HG02973 (cell line): ENCODE measurements around the gene MEPCE.
"Not testable (repeated sequence)": the region's sequence is repeated elsewhere in the genome, so short reads cannot be mapped to it uniquely, and the experiment has no call there.

Source experiments
- ATAC-seq: cut with Tn5 transposase; IDR thresholded peaks from one replicate; pipeline ENCODE4 v1.9.1; 2021; ENCODE audit warnings: moderate library complexity; ENCODE audit not compliant: unreplicated experiment

MEPCE gene

GRCh38 chr7:100429637-100430492 lies at the start of gene MEPCE:
Gene MEPCE, plus strand, starts transcription at chr7:100429831. Its CDS starts 188 bp downstream, at chr7:100430019.
- peak; percentile 29 for ATAC-seq

DNA sequence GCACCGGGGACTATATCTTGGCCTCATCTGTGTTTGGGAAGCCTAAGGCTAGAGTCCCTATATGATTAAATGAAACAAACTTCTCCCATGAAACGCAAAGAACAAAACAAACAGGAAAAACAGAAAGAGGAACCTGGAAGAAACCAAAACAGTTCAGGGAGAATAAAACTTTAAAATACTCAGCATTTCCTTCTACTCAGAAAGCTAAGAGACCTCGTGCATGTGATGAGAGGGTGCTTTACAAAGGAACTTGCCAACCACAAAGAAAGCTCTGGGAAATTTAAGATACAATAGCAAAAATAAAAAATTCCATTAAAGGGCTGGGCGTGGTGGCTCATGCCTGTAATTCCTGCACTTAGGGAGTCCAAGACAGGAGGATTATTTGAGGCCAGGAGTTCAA lies 49.4 kb upstream of the MEPCE start:
- ATAC-seq = no peak

GRCh38 chr7:100381531-100382233 lies 47.9 kb upstream of the MEPCE start:
- not testable (repeated sequence) for ATAC-seq

- not testable (repeated sequence) for ATAC-seq
Measured at GRCh38 chr7:100382234-100382853, 47.3 kb upstream of the MEPCE start.

- no peak for ATAC-seq
Measured at GRCh38 chr7:100384628-100385294, 44.9 kb upstream of the MEPCE start.

- ATAC-seq = no peak
Measured at GRCh38 chr7:100386940-100387339, 42.7 kb upstream of the MEPCE start.

GRCh38 chr7:100387695-100388094 lies 41.9 kb upstream of the MEPCE start:
- no peak for ATAC-seq

DNA sequence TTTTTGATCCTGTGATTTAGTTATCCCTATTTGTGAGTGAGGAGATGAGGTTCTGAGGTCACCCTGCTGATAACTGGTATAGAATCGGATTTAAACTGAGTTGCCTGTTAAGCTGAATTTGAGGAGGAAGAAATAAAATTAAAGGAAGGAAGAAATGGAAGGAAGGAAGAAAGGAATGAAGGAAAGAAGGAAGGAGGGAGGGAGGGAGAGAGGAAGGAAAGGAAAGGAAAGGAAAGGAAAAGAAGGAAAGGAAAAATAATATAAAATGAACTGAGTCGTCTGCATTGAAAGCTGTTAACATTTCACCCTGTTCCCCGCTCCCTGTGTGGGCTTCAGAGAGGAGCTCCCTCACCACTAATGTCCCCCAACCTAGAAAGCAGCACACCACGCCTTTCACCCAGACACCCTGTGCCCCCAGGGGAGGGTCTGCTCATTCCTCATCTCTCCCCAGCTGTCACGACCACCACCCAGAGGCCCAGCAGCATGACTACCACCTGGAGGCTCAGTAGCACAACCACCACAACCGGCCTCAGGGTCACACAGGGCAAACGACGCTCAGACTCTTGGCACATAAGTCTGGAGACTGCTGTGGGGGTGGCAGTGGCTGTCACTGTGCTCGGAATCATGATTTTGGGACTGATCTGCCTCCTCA lies 40.1 kb upstream of the MEPCE start:
- ATAC-seq = no peak

DNA sequence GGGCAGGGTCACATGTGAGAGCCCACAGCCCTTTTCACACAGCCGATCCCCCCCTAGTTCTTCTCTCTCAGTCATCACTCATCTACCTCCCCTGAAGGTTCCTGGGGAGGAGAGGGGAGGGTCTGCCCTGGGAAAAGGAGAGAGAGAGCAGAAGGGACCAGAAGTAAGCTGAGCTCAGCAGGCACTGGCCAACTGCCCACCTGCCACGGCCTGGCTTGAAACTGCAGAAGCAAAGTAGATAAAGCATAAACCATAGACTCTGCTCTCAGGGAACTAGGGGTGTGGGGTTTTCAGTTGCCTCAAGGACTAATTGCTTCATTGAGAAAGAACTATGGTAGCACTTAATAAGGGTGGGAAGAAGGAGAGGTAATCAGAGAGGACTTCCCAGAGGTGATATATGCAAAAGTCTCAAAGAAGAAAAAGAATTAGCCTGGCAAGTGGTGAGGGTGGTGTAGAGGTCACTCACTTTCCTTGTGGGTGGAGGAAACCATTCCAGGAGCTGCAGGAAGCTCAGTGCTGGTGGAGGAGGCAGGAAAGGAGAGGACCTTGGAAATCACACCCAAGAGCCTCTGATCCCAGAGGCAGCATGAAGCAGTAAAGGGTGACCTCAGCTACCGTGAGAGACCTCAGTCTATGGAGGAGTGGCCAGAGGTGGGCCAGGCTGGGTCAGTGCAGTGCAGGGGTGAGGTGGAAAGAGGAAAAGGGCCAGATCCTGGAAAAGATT lies 39.2 kb upstream of the MEPCE start:
- no peak for ATAC-seq

- no peak for ATAC-seq
Measured at GRCh38 chr7:100393233-100393905, 36.3 kb upstream of the MEPCE start.

DNA sequence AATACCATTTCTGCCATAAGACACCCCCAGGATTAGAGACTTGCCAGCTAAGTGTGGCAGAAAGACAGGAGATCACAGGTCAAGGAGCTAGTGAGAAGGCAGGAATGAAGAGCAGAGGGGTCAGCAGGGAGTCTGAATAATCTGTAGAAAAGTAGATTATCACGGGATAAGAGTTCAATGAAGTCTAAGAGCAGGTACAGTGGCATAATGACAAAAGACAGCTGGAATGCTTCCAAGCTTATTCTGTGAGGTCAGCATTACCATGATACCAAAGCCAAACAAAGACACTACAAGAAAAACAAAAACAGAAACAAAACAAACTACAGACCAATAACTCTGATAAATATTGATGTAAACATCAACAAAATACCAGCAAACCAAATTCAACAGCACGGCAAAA lies 35.6 kb upstream of the MEPCE start:
- no peak for ATAC-seq

- peak; percentile 85 for ATAC-seq
Measured at GRCh38 chr7:100396421-100396982, 33.1 kb upstream of the MEPCE start.

DNA sequence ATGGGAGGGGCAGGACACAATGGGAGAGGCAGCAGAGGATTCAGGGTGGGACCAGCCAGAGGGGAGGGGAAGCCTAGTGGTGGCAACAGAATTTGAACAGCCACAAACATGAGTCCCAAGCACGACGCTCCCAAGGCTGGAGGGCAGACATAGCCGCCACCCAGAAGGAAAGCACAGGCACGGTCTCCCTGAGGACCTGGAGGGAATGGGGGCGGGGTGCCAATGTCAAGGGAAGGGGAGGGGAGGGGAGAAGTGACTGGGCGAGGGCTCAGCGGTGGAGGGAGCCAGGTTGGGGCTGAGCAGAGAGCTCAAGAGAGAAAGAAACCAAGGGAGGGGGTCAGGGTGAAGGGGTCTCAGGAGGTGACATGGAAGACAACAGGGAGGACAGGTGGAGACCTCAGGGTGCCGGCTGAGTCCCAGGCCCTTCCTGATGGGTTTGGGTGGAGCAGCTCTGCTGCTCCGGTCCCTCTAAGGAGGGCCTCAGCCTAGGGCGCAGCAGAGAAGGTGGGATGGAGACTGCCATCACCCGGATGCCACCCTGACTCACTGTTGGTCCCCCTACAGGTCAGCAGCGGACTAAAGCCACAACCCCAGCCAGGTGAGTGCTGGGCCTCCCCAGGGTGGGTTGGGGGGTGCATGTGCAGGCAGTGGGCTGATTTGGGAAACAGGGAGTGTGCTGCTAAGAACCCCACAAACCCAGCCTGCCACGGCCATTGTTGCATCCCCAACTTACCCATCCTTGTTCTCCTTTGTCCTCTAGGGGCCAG lies 32.1 kb upstream of the MEPCE start:
- no peak for ATAC-seq

DNA sequence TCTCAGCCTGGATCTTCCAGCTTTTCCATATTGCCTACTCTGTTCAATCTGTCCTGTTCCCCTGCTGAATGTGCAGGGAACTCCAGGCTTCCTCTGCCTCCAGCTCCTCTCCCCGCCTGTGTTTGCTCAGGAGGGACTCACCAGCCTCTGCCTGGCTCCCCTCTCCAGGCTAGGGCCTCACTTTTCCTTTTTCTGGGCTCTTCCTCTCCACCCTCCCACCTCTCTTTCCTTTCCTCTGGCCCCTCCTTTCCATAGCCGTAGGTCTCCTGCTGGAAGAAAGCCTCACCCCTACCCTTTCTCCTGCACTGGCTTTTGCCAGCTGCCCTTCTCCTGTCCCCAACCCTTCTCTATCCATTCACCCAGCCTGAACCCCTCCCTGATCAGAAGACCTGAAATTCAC lies 31.4 kb upstream of the MEPCE start:
- ATAC-seq = no peak

DNA sequence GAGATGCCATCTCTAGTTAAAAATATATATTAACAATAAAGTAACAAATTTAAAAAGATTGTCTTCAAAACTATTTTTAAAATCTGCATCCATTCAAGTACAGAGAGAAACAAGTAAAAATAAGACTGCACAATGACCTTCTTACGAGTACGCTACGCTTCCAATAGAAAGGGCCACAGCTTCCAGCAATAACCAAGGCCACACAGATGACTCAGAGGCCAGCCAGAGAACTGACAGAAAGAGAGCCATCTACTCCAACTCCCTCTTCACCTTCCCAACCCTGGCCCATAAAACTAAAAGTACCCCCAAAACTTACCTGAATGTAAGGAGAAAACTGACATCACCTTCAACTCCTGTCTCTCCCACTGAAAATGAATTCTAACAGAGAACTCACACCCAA lies 29.6 kb upstream of the MEPCE start:
- no peak for ATAC-seq

DNA sequence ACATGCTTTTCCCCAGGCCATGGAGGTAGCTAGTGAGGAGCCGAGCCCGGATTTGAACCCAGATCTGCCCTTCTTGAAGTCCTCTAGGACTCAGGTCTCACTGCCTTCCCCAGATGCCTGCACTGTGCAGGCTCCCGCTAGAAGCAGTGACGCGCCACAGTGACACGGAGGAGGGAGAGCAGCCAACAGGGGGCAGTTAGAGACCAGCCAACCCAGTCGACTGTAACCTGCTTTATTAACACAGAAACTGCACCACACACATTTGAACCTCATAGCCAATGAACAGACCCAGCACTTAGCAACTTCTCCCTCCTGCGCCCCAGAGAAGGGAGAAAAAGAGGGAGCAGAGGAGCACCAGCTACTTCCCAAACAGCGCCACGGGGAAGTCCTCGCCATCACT lies 29.0 kb upstream of the MEPCE start:
- ATAC-seq = no peak

DNA sequence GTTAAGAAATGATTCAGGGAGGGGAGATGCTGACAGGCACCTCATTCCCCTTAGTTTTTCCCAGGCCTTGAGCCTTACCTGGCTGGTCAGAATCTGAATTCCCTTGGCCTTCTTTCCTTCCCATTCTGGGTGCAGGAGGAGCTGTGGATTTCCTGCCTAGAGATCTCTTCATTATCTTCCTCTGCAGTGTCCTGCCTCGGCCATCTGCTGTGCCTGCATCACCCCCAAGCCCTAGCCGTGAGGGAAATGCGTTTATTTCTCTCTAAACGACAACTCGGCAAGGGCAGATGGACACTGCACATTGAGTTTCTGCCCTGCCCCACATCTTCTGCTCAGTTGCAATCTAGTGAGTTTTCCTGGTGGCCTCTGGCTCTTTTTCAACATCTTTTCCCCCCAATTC lies 27.8 kb upstream of the MEPCE start:
- no peak for ATAC-seq

DNA sequence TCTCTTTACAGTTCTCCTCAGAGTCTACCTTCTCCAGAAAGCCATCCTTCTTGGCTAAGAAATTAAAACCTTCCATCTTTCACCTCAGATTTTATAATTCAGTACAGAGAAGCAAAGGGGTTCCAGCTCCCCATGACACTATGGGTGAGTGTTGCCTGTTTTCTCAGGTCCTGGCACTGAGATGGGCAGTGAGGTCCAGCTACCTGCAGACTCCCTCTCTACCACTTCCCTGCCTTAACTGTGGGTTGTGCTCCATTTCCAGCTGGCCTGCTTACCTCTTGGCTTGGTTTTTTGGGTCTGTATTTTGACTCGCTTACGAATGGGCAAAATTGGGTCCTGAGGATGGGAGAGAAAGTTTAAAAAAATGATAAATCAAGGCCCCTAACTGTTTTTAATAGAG lies 27.4 kb upstream of the MEPCE start:
- no peak for ATAC-seq

GRCh38 chr7:100406767-100407166 lies 22.9 kb upstream of the MEPCE start:
- no peak for ATAC-seq
